ENCODE data around the gene SLC35B1. TPM values are rescaled to one million over a fixed set of nuclear protein-coding genes. Genes with fewer than 3 reads are reported as not detected.

SLC35B1 gene
- total RNA-seq, 1 experiment from 2014 or later, result 55.9 TPM

DNA sequence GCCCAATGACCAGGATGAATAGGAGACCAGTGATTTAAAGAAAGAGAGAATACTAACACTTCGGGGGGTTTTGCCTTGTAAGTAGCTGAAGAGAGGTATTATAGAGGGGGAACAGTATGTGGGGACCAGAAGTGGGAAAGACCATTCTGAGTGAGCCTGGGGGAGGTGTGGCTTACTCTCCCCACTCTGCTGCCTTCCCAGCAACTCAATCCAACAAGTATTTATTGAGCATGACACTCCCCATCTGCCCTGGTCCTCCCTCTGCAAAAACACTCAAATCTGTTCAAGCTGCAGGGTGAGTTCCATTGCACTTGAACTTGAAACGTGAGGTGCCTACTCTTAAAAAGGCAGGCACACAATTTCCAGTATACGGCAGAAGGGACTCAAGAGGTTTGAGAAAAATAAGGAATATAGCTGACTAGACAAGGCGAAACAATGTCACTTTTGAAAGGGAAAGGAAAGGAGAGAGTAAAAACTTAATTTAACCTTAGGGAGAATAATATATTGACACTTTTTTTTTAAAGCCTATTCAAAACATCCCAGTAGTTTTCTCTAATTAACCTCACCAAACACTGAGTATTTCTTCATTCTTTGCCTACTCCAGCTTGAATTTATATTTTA, 48.0 kb upstream of the SLC35B1 start:
- no peak overlapping the region for H3K4me3 Mint-ChIP-seq
- H3K4me1 Mint-ChIP-seq, result peaks cover 41% of the 10 kb centered on the region
- ChIA-PET CTCF (interaction anchor here (0.6 to 1.4 kb wide), 3 partner anchors 8 to 339 kb away, joined by 3 read pairs; partner anchors contain the start of gene FAM117A), POLR2A (interaction anchor here (1.1 to 1.5 kb wide), 2 partner anchors 8 to 12 kb away, joined by 3 to 4 read pairs; partner anchors contain the start of gene FAM117A)
- no peak for DNase-seq (ENCODE audit: low spot score)
- no peak for ATAC-seq
- no peaks in the 10 kb centered on the region for H3K9me3 Mint-ChIP-seq
- H3K27ac Mint-ChIP-seq, result peak overlapping the region; percentile 41; the same call in 1 of the 2 replicates
- H3K36me3 Mint-ChIP-seq, result peaks cover 9% of the 10 kb centered on the region
- no peaks in the 10 kb centered on the region for H3K27me3 Mint-ChIP-seq (ENCODE audit: low read depth)
- TF ChIP-seq ZBTB21 (CRISPR knock-in tag; IDR thresholded peaks at IDR 0.05; ENCODE audit: borderline replicate concordance) (no peak), RORB (CRISPR knock-in tag; IDR thresholded peaks at IDR 0.05) (no peak), FOXJ3 (CRISPR knock-in tag; IDR thresholded peaks at IDR 0.05; ENCODE audit: borderline replicate concordance) (no peak), PRRX2 (CRISPR knock-in tag; IDR thresholded peaks at IDR 0.05) (no peak), ZNF121 (CRISPR knock-in tag; IDR thresholded peaks at IDR 0.05) (no peak), JUN (CRISPR knock-in tag; IDR thresholded peaks at IDR 0.05) (no peak), ZNF219 (CRISPR knock-in tag; IDR thresholded peaks at IDR 0.05; ENCODE audit: borderline replicate concordance) (no peak), JAZF1 (CRISPR knock-in tag; IDR thresholded peaks at IDR 0.05) (no peak), TEAD4 (CRISPR knock-in tag; IDR thresholded peaks at IDR 0.05) (no peak), RELA (CRISPR knock-in tag; IDR thresholded peaks at IDR 0.05; ENCODE audit: borderline replicate concordance) (no peak), ATF1 (CRISPR knock-in tag; IDR thresholded peaks at IDR 0.05) (no peak), NFATC4 (CRISPR knock-in tag; IDR thresholded peaks at IDR 0.05) (no peak)
- TF ChIP-seq, protein P1, sequence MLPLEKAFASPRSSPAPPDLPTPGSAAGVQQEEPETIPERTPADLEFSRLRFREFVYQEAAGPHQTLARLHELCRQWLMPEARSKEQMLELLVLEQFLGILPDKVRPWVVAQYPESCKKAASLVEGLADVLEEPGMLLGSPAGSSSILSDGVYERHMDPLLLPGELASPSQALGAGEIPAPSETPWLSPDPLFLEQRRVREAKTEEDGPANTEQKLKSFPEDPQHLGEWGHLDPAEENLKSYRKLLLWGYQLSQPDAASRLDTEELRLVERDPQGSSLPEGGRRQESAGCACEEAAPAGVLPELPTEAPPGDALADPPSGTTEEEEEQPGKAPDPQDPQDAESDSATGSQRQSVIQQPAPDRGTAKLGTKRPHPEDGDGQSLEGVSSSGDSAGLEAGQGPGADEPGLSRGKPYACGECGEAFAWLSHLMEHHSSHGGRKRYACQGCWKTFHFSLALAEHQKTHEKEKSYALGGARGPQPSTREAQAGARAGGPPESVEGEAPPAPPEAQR (CRISPR knock-in tag; IDR thresholded peaks at IDR 0.05), result no peak
- TF ChIP-seq, protein P2, sequence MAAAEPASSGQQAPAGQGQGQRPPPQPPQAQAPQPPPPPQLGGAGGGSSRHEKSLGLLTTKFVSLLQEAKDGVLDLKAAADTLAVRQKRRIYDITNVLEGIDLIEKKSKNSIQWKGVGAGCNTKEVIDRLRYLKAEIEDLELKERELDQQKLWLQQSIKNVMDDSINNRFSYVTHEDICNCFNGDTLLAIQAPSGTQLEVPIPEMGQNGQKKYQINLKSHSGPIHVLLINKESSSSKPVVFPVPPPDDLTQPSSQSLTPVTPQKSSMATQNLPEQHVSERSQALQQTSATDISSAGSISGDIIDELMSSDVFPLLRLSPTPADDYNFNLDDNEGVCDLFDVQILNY (CRISPR knock-in tag; IDR thresholded peaks at IDR 0.05), result no peak
- TF ChIP-seq, protein P3, sequence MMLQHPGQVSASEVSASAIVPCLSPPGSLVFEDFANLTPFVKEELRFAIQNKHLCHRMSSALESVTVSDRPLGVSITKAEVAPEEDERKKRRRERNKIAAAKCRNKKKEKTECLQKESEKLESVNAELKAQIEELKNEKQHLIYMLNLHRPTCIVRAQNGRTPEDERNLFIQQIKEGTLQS (CRISPR knock-in tag; conservative IDR thresholded peaks at IDR 0.05), result no peak
- TF ChIP-seq, protein P4, sequence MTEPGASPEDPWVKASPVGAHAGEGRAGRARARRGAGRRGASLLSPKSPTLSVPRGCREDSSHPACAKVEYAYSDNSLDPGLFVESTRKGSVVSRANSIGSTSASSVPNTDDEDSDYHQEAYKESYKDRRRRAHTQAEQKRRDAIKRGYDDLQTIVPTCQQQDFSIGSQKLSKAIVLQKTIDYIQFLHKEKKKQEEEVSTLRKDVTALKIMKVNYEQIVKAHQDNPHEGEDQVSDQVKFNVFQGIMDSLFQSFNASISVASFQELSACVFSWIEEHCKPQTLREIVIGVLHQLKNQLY (CRISPR knock-in tag; IDR thresholded peaks at IDR 0.05), result no peak
- TF ChIP-seq, protein P5, sequence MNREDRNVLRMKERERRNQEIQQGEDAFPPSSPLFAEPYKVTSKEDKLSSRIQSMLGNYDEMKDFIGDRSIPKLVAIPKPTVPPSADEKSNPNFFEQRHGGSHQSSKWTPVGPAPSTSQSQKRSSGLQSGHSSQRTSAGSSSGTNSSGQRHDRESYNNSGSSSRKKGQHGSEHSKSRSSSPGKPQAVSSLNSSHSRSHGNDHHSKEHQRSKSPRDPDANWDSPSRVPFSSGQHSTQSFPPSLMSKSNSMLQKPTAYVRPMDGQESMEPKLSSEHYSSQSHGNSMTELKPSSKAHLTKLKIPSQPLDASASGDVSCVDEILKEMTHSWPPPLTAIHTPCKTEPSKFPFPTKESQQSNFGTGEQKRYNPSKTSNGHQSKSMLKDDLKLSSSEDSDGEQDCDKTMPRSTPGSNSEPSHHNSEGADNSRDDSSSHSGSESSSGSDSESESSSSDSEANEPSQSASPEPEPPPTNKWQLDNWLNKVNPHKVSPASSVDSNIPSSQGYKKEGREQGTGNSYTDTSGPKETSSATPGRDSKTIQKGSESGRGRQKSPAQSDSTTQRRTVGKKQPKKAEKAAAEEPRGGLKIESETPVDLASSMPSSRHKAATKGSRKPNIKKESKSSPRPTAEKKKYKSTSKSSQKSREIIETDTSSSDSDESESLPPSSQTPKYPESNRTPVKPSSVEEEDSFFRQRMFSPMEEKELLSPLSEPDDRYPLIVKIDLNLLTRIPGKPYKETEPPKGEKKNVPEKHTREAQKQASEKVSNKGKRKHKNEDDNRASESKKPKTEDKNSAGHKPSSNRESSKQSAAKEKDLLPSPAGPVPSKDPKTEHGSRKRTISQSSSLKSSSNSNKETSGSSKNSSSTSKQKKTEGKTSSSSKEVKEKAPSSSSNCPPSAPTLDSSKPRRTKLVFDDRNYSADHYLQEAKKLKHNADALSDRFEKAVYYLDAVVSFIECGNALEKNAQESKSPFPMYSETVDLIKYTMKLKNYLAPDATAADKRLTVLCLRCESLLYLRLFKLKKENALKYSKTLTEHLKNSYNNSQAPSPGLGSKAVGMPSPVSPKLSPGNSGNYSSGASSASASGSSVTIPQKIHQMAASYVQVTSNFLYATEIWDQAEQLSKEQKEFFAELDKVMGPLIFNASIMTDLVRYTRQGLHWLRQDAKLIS (CRISPR knock-in tag; IDR thresholded peaks at IDR 0.05; ENCODE audit: borderline replicate concordance), result no peak

DNA sequence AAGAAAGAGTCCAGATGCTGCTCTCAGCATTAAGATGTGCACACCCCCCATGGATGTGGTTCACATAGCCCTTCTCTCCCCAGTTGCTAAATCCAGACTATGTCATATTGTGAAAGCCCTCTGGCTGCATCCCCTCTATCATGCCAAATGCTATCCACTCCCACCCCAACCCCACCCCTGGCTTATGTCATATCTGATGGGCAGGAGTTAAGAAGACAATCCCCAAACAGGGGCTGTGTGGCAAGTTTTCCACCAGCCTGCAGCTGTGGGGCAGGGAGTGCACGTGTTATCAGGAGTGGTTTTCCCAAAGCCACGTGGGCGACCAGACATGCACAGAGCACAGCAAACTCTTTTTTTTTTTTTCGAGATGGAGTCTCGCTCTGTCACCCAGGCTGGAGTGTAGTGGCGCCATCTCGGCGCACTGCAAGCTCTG, 46.2 kb upstream of the SLC35B1 start:
- TF ChIP-seq, protein P6, sequence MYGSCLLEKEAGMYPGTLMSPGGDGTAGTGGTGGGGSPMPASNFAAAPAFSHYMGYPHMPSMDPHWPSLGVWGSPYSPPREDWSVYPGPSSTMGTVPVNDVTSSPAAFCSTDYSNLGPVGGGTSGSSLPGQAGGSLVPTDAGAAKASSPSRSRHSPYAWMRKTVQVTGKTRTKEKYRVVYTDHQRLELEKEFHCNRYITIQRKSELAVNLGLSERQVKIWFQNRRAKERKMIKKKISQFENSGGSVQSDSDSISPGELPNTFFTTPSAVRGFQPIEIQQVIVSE (CRISPR knock-in tag; IDR thresholded peaks at IDR 0.05; ENCODE audit: borderline replicate concordance), result no peak
- H3K9me3 Mint-ChIP-seq, result no peaks in the 10 kb centered on the region
- H3K4me1 Mint-ChIP-seq, result peaks cover 27% of the 10 kb centered on the region
- POLR2A ChIA-PET, result no interaction called here
- ATAC-seq (no peak), DNase-seq (ENCODE audit: low spot score) (no peak)
- no peak overlapping the region for H3K4me3 Mint-ChIP-seq
- CTCF ChIA-PET, result no interaction called here
- H3K27me3 Mint-ChIP-seq (ENCODE audit: low read depth), result no peaks in the 10 kb centered on the region
- no peak overlapping the region for H3K27ac Mint-ChIP-seq
- peaks cover 9% of the 10 kb centered on the region for H3K36me3 Mint-ChIP-seq

Data from WTC11 (cell line).